K562 (cell line): ENCODE measurements around the gene PHF12. TPM values are rescaled to one million over a fixed set of nuclear protein-coding genes. Genes with fewer than 3 reads are reported as not detected.
A peak's percentile ranks its signal among the peaks of the same experiment; 100 is the strongest.

ENCODE experiments used
- ATF7 ChIP-seq: fragments of 450-650 bp; IDR thresholded peaks from 2 replicates; pipeline ENCODE4 v1.7.1; 2014; ENCODE audit warnings: mild to moderate bottlenecking, moderate library complexity
- BCL6 ChIP-seq: fragments of 250-450 bp; sonication (Bioruptor Pico); IDR thresholded peaks from 2 replicates; pipeline ENCODE4 v1.4.0; 2020
- BRCA1 ChIP-seq, 2 experiments: fragments of 450-650 bp in 1 of 2; sonication (generic) in 1 of 2; formaldehyde crosslinking in 1 of 2; IDR thresholded peaks; 2 replicates each; pipeline versions ENCODE4 v1.5.0 to v1.6.1; 2017 to 2020; ENCODE audit warnings: mild to moderate bottlenecking in 1 of 2, missing genetic modification reagents in 1 of 2
- CBX8 ChIP-seq: fragments of 200-600 bp; sonication (generic); IDR thresholded peaks from 2 replicates; pipeline ENCODE4 v1.6.1; 2012; ENCODE audit warnings: borderline replicate concordance, mixed run types, low read depth, mild to moderate bottlenecking, moderate library complexity, mixed read lengths, low read length, control low read depth, inconsistent platforms; ENCODE audit not compliant: poor library complexity, severe bottlenecking; ENCODE audit errors: extremely low read depth
- CC2D1A ChIP-seq: fragments of 450-650 bp; IDR thresholded peaks from 2 replicates; pipeline ENCODE4 v1.6.1; 2017; ENCODE audit warnings: mild to moderate bottlenecking
- CEBPB ChIP-seq: fragments of 450-650 bp; IDR thresholded peaks from 2 replicates; pipeline ENCODE4 v1.6.1; 2016; ENCODE audit warnings: missing genetic modification characterization, missing compliant biosample characterization
- ETV1 ChIP-seq: fragments of 450-650 bp; conservative IDR thresholded peaks from 2 replicates; pipeline ENCODE4 v1.6.1; 2016; ENCODE audit warnings: missing genetic modification characterization, control low read depth, low read depth, missing compliant biosample characterization
- NONO ChIP-seq, 2 experiments: fragments of 200-400 bp in 1 of 2; fragments of 450-650 bp in 1 of 2; formaldehyde crosslinking in 1 of 2; IDR thresholded peaks; 2 replicates each; pipeline ENCODE4 v1.6.1; 2017; ENCODE audit warnings: low read depth in 2 of 2, mild to moderate bottlenecking in 2 of 2, moderate library complexity in 2 of 2, low read length in 1 of 2
- RFX5 ChIP-seq: IDR thresholded peaks from 2 replicates; pipeline ENCODE4 v1.6.1; 2011; ENCODE audit warnings: low read depth, mild to moderate bottlenecking, improper control_type of control experiment, low read length
- RHOXF2B ChIP-seq: fragments of 250-450 bp; sonication (Bioruptor Pico); conservative IDR thresholded peaks from 2 replicates; pipeline ENCODE4 v1.5.1; 2021
- STAT5B ChIP-seq: fragments of 250-450 bp; sonication (Bioruptor Pico); IDR thresholded peaks from 2 replicates; pipeline ENCODE4 v1.8.0; 2021; ENCODE audit warnings: mild to moderate bottlenecking, inconsistent platforms
- TAF9B ChIP-seq: fragments of 450-650 bp; IDR thresholded peaks from 2 replicates; pipeline ENCODE4 v1.6.1; 2018; ENCODE audit warnings: mild to moderate bottlenecking; ENCODE audit not compliant: partially characterized antibody
- ZBTB8A ChIP-seq: fragments of 450-650 bp; IDR thresholded peaks from 2 replicates; pipeline ENCODE4 v1.6.1; 2018; ENCODE audit warnings: mild to moderate bottlenecking, moderate library complexity; ENCODE audit not compliant: partially characterized antibody
- ZNF175 ChIP-seq: fragments of 200-800 bp; sonication (Bioruptor generic); IDR thresholded peaks from 2 replicates; pipeline ENCODE4 v1.6.1; 2016; ENCODE audit warnings: low read depth, mild to moderate bottlenecking, missing genetic modification characterization, missing compliant biosample characterization
- ZNF311 ChIP-seq: fragments of 250-450 bp; sonication (Bioruptor Pico); IDR thresholded peaks from 2 replicates; pipeline ENCODE4 v1.4.0; 2020; ENCODE audit warnings: mild to moderate bottlenecking, moderate library complexity
- ZNF584 ChIP-seq: fragments of 200-800 bp; sonication (Bioruptor generic); IDR thresholded peaks from 2 replicates; pipeline ENCODE4 v1.6.1; 2016; ENCODE audit warnings: low read depth, mild to moderate bottlenecking, missing genetic modification characterization, missing compliant biosample characterization
- ZNF589 ChIP-seq: fragments of 200-800 bp; sonication (Bioruptor generic); IDR thresholded peaks from 2 replicates; pipeline ENCODE4 v1.6.1; 2016; ENCODE audit warnings: low read depth, missing genetic modification characterization, missing compliant biosample characterization
- polyA plus RNA-seq, 8 experiments: library from polyadenylated mRNA; depleted of rRNA in 4 of 8; stranded (reverse) in 5 of 8; unstranded in 3 of 8; fragments of >200 nt; fragmentation: Nextera tagmentation in 2 of 8; fragmentation: Illumina TruSeq in 1 of 8; extraction: Ambion mirVana in 2 of 8; extraction: Trizol in 1 of 8; gene quantifications; 2 replicates each; pipeline versions ENCODE4 v1.2.1 to v1.2.3, GENCODE V29; 2011 to 2014; ENCODE audit warnings: inconsistent platforms in 1 of 8, missing spikeins in 1 of 8
- total RNA-seq, 7 experiments: library from RNA; depleted of rRNA in 6 of 7; stranded (reverse); fragments of >200 nt in 6 of 7; fragmentation: Illumina TruSeq in 2 of 7; extraction: Trizol in 2 of 7; gene quantifications; 2 replicates each; pipeline versions ENCODE4 v1.2.1 to v1.2.3, GENCODE V29; 2011 to 2021; ENCODE audit warnings: low replicate concordance in 1 of 7
- TF ChIP-seq, protein P1 (sequence below): fragments of 450-650 bp; IDR thresholded peaks from 2 replicates; pipeline ENCODE4 v1.6.1; 2016
- TF ChIP-seq, protein P2 (sequence below): sonication (generic); formaldehyde crosslinking; IDR thresholded peaks from 2 replicates; pipeline ENCODE4 v1.8.1; 2022; ENCODE audit warnings: missing genetic modification reagents
- TF ChIP-seq, protein P3 (sequence below): fragments of 150-350 bp; IDR thresholded peaks from 2 replicates; pipeline ENCODE4 v1.6.1; 2014; ENCODE audit warnings: low read depth, mild to moderate bottlenecking, low read length, borderline replicate concordance
- TF ChIP-seq, protein P4 (sequence below): sonication (generic); formaldehyde crosslinking; IDR thresholded peaks from 2 replicates; pipeline ENCODE4 v1.4.0; 2020; ENCODE audit warnings: mild to moderate bottlenecking, missing genetic modification reagents

Gene PHF12
- total and polyA plus RNA-seq, 9 of the 15 experiments (the other 6 are each of a cell fraction or from before 2014, with no cell fraction given), result 0.82 to 31.3 (median 13.5) TPM

DNA sequence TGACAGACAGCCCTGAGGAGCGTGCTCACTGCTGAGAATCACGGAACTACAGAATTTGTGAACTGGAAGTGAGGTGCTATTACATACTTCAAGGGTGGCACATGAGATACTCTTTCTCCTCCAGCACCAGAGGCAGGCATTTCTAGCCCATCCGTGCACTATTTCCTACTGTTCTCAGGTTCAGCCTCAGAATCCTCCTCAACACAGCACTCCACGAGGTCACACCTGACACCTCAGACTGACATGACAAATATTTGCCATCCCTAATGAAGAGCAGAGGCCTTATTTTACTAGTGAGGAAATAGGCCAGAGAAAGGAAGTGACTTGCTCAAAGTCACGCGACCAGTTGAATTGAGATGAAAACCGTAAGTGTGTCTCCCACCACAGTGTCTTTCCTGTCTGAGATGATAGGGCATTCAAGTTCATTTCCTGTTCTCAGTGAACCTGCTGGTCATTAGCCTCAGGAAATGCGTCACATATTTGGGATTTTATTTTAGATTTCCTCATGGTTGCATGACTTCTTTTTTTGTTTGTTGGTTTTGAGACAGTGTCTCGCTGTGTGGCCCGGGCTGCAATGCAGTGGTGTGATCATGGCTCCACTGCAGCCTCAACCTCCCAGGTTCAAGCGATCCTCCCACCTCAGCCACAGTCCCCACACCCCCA lies 30.9 kb upstream of the PHF12 start (continued):
- TF ChIP-seq, protein P1, sequence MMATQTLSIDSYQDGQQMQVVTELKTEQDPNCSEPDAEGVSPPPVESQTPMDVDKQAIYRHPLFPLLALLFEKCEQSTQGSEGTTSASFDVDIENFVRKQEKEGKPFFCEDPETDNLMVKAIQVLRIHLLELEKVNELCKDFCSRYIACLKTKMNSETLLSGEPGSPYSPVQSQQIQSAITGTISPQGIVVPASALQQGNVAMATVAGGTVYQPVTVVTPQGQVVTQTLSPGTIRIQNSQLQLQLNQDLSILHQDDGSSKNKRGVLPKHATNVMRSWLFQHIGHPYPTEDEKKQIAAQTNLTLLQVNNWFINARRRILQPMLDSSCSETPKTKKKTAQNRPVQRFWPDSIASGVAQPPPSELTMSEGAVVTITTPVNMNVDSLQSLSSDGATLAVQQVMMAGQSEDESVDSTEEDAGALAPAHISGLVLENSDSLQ, result peak; percentile 50; the same call in 1 of the 2 replicates
- peak; percentile 84 for TF ChIP-seq ZNF175 (CRISPR knock-in tag)
- TF ChIP-seq STAT5B (CRISPR knock-in tag), result no peak
- TF ChIP-seq CC2D1A, result no peak
- TF ChIP-seq ETV1 (tag), result peak; percentile 51; the same call in 1 of the 2 replicates
- TF ChIP-seq ATF7, result no peak
- 0 out of 2 replicates have a peak, but pooled peaks have one; percentile 62 for TF ChIP-seq ZNF584 (CRISPR knock-in tag)
- TF ChIP-seq NONO (IDR thresholded peaks at IDR 0.05; ENCODE audit: low read depth in 2 of 2, low read length in 1 of 2), result no peak
- TF ChIP-seq BCL6, result no peak
- TF ChIP-seq RHOXF2B (CRISPR knock-in tag), result no peak
- TF ChIP-seq, protein P2, sequence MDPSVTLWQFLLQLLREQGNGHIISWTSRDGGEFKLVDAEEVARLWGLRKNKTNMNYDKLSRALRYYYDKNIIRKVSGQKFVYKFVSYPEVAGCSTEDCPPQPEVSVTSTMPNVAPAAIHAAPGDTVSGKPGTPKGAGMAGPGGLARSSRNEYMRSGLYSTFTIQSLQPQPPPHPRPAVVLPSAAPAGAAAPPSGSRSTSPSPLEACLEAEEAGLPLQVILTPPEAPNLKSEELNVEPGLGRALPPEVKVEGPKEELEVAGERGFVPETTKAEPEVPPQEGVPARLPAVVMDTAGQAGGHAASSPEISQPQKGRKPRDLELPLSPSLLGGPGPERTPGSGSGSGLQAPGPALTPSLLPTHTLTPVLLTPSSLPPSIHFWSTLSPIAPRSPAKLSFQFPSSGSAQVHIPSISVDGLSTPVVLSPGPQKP (CRISPR knock-in tag), result no peak
- TF ChIP-seq ZNF589 (CRISPR knock-in tag), result no peak
- TF ChIP-seq RFX5, result no peak
- TF ChIP-seq ZBTB8A, result no peak
- TF ChIP-seq, protein P3, sequence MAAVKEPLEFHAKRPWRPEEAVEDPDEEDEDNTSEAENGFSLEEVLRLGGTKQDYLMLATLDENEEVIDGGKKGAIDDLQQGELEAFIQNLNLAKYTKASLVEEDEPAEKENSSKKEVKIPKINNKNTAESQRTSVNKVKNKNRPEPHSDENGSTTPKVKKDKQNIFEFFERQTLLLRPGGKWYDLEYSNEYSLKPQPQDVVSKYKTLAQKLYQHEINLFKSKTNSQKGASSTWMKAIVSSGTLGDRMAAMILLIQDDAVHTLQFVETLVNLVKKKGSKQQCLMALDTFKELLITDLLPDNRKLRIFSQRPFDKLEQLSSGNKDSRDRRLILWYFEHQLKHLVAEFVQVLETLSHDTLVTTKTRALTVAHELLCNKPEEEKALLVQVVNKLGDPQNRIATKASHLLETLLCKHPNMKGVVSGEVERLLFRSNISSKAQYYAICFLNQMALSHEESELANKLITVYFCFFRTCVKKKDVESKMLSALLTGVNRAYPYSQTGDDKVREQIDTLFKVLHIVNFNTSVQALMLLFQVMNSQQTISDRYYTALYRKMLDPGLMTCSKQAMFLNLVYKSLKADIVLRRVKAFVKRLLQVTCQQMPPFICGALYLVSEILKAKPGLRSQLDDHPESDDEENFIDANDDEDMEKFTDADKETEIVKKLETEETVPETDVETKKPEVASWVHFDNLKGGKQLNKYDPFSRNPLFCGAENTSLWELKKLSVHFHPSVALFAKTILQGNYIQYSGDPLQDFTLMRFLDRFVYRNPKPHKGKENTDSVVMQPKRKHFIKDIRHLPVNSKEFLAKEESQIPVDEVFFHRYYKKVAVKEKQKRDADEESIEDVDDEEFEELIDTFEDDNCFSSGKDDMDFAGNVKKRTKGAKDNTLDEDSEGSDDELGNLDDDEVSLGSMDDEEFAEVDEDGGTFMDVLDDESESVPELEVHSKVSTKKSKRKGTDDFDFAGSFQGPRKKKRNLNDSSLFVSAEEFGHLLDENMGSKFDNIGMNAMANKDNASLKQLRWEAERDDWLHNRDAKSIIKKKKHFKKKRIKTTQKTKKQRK, result no peak
- TF ChIP-seq BRCA1 (IDR thresholded peaks at IDR 0.05), result no peak
- TF ChIP-seq BRCA1 (CRISPR knock-in tag; IDR thresholded peaks at IDR 0.05), result no peak
- TF ChIP-seq, protein P4, sequence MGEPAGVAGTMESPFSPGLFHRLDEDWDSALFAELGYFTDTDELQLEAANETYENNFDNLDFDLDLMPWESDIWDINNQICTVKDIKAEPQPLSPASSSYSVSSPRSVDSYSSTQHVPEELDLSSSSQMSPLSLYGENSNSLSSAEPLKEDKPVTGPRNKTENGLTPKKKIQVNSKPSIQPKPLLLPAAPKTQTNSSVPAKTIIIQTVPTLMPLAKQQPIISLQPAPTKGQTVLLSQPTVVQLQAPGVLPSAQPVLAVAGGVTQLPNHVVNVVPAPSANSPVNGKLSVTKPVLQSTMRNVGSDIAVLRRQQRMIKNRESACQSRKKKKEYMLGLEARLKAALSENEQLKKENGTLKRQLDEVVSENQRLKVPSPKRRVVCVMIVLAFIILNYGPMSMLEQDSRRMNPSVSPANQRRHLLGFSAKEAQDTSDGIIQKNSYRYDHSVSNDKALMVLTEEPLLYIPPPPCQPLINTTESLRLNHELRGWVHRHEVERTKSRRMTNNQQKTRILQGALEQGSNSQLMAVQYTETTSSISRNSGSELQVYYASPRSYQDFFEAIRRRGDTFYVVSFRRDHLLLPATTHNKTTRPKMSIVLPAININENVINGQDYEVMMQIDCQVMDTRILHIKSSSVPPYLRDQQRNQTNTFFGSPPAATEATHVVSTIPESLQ, result no peak
- TF ChIP-seq CBX8, result no peak
- no peak for TF ChIP-seq ZNF311 (CRISPR knock-in tag)
- no peak for TF ChIP-seq TAF9B
- TF ChIP-seq CEBPB (tag), result no peak
